Measurements from ENCODE around the gene GPR179.

DNA sequence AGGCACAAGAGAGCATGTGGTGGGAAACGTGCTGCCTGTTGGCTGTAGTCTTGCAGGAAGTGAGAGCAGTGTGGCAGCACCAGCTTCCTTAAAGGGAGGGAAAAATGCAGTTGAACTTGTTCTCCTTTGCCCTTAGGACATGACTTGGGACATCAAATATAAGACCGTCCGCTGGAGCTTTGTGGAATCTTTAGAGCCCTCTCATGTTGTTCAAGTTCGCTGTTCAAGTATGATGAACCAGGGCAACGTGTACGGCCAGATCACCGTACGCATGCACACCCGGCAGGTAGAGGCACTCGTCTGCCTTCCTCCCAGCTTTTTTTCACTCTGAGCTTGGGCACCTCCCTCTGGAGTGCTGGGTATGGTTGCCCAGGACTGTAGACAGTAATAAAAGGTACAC is 23.3 kb downstream of the GPR179 start:
- TF ChIP-seq, protein P1, sequence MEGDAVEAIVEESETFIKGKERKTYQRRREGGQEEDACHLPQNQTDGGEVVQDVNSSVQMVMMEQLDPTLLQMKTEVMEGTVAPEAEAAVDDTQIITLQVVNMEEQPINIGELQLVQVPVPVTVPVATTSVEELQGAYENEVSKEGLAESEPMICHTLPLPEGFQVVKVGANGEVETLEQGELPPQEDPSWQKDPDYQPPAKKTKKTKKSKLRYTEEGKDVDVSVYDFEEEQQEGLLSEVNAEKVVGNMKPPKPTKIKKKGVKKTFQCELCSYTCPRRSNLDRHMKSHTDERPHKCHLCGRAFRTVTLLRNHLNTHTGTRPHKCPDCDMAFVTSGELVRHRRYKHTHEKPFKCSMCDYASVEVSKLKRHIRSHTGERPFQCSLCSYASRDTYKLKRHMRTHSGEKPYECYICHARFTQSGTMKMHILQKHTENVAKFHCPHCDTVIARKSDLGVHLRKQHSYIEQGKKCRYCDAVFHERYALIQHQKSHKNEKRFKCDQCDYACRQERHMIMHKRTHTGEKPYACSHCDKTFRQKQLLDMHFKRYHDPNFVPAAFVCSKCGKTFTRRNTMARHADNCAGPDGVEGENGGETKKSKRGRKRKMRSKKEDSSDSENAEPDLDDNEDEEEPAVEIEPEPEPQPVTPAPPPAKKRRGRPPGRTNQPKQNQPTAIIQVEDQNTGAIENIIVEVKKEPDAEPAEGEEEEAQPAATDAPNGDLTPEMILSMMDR (IDR thresholded peaks at IDR 0.05): no peak
- no peak for TF ChIP-seq POLR2A (IDR thresholded peaks at IDR 0.05)
